HepG2 (cell line): ENCODE measurements around the gene GRID1.

ENCODE experiments used
- CREB3 ChIP-seq: sonication (generic); formaldehyde crosslinking; IDR thresholded peaks from 2 replicates; pipeline ENCODE4 v1.5.0; 2020; ENCODE audit warnings: missing genetic modification reagents
- CREBL2 ChIP-seq: sonication (generic); formaldehyde crosslinking; IDR thresholded peaks from 2 replicates; pipeline ENCODE4 v1.8.1; 2023; ENCODE audit warnings: missing genetic modification reagents, mild to moderate bottlenecking, borderline replicate concordance
- CTCF ChIP-seq: sonication (generic); formaldehyde crosslinking; IDR thresholded peaks from 2 replicates; pipeline ENCODE4 v1.5.0; 2020; ENCODE audit warnings: mild to moderate bottlenecking, missing genetic modification reagents, moderate library complexity
- FOXK1 ChIP-seq: sonication (generic); formaldehyde crosslinking; IDR thresholded peaks from 2 replicates; pipeline ENCODE4 v1.4.0; 2020; ENCODE audit warnings: low read depth, missing genetic modification reagents, borderline replicate concordance
- GLI4 ChIP-seq: sonication (generic); formaldehyde crosslinking; IDR thresholded peaks from 2 replicates; pipeline ENCODE4 v1.5.1; 2020; ENCODE audit warnings: missing genetic modification reagents, mild to moderate bottlenecking, moderate library complexity, borderline replicate concordance
- IRF1 ChIP-seq: sonication (generic); formaldehyde crosslinking; IDR thresholded peaks from 2 replicates; pipeline ENCODE4 v1.4.0; 2020; ENCODE audit warnings: low read depth, mild to moderate bottlenecking, missing genetic modification reagents
- POLR2A ChIP-seq, 2 experiments: IDR thresholded peaks; 2 replicates each; pipeline ENCODE4 v1.6.1; 2011; ENCODE audit warnings: low read depth in 2 of 2, low read length in 2 of 2, mild to moderate bottlenecking in 1 of 2, moderate library complexity in 1 of 2; ENCODE audit not compliant: insufficient read depth in 1 of 2
- TBL1XR1 ChIP-seq: fragments of 150-350 bp; IDR thresholded peaks from 2 replicates; pipeline ENCODE4 v1.6.1; 2014; ENCODE audit warnings: borderline replicate concordance, low read length; ENCODE audit not compliant: partially characterized antibody
- ZBTB49 ChIP-seq: sonication (generic); formaldehyde crosslinking; IDR thresholded peaks from 2 replicates; pipeline ENCODE4 v1.4.0; 2020; ENCODE audit warnings: missing genetic modification reagents, borderline replicate concordance
- ZNF121 ChIP-seq: sonication (generic); formaldehyde crosslinking; IDR thresholded peaks from 2 replicates; pipeline ENCODE4 v1.5.0; 2020; ENCODE audit warnings: mild to moderate bottlenecking, missing genetic modification reagents
- ZNF263 ChIP-seq: sonication (generic); formaldehyde crosslinking; IDR thresholded peaks from 2 replicates; pipeline ENCODE4 v1.4.0; 2020; ENCODE audit warnings: missing genetic modification reagents
- ZNF513 ChIP-seq: sonication (generic); formaldehyde crosslinking; conservative IDR thresholded peaks from 2 replicates; pipeline ENCODE4 v1.5.0; 2020; ENCODE audit warnings: missing genetic modification reagents

- TF ChIP-seq CREB3 (CRISPR knock-in tag) (no peak), FOXK1 (no peak), IRF1 (CRISPR knock-in tag) (no peak), CREBL2 (CRISPR knock-in tag) (no peak), TBL1XR1 (no peak), ZBTB49 (CRISPR knock-in tag) (no peak), ZNF121 (CRISPR knock-in tag) (no peak), ZNF513 (no peak), CTCF (CRISPR knock-in tag) (no peak), POLR2A (IDR thresholded peaks at IDR 0.05; ENCODE audit: insufficient read depth in 1 of 2, low read depth in 2 of 2, low read length in 2 of 2) (no peak), ZNF263 (no peak), GLI4 (no peak)
Measured at GRCh38 chr10:86053675-86054074, 312.9 kb downstream of the GRID1 start.
